ENCODE measurements around the gene SLC12A7. TPM values are rescaled to one million over a fixed set of nuclear protein-coding genes. Genes with fewer than 3 reads are reported as not detected.
"Not testable (repeated sequence)": the region's sequence is repeated elsewhere in the genome, so short reads cannot be mapped to it uniquely, and the experiment has no call there.

Gene SLC12A7
- total and polyA plus RNA-seq, 7 donors: 7.2 to 54.3 (median 16.8) TPM

DNA sequence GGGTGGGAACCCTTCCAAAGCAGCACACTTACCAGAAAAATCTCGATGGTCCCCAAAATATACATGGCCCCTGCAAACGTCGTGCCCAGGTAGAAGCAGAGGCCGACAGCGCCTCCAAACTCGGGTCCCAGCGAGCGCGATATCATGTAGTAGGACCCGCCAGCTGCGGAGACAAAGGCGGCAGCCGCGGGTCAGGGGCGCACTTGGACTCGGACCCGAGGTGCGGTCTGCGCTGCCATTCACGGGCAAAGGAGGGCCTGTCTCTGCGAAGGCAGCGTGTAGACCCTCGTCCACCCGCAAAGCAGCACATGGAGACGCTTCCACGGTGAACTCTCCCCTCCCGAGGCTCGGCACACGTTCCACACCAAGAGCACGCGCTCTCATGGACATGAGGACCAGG is 25.0 kb downstream of the SLC12A7 start:
- no peak for TF ChIP-seq POLR2AphosphoS5 (IDR thresholded peaks at IDR 0.05)
- no peak for TF ChIP-seq EP300 (IDR thresholded peaks at IDR 0.05)
- no peak for TF ChIP-seq POLR2A (IDR thresholded peaks at IDR 0.05)
- TF ChIP-seq, protein P1, sequence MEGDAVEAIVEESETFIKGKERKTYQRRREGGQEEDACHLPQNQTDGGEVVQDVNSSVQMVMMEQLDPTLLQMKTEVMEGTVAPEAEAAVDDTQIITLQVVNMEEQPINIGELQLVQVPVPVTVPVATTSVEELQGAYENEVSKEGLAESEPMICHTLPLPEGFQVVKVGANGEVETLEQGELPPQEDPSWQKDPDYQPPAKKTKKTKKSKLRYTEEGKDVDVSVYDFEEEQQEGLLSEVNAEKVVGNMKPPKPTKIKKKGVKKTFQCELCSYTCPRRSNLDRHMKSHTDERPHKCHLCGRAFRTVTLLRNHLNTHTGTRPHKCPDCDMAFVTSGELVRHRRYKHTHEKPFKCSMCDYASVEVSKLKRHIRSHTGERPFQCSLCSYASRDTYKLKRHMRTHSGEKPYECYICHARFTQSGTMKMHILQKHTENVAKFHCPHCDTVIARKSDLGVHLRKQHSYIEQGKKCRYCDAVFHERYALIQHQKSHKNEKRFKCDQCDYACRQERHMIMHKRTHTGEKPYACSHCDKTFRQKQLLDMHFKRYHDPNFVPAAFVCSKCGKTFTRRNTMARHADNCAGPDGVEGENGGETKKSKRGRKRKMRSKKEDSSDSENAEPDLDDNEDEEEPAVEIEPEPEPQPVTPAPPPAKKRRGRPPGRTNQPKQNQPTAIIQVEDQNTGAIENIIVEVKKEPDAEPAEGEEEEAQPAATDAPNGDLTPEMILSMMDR (IDR thresholded peaks at IDR 0.05): no peak
- no peaks in the 10 kb centered on the region for H3K9me3 ChIP-seq
- H3K27ac ChIP-seq: no peak overlapping the region
- WGBS, 2 donors: 95 to 96% methylated on average over 31 of the region's 31 CpGs
- no peak overlapping the region for H3K4me3 ChIP-seq
- DNase-seq: no peak
- intact Hi-C loops (cut with DNase I): no loop called here
- no peaks in the 10 kb centered on the region for H3K27me3 ChIP-seq
- H3K36me3 ChIP-seq: peaks cover 39 to 81% (median 50%) of the 10 kb centered on the region in 4 donors
- H3K4me1 ChIP-seq: no peaks in the 10 kb centered on the region

DNA sequence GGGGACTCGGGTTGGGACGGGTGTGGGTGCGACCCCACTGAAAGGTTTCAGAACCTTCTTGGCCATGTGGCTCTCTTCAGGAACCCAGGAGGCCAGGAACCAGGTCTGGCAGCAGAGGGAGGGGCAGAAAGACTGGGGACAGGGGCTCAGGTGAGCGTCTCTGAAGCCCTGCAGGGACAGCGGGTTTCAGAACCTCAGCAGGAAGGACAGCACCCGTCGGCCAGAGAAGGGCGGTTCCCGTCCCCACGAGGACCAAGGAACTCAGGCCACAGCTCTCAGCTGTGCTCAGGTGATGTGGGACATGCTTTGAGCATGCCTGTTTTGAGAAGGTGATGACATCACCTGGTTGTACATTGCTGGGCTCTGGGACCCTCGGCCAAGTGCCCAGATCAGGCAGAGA is 25.7 kb downstream of the SLC12A7 start:
- TF ChIP-seq POLR2AphosphoS5 (IDR thresholded peaks at IDR 0.05) (no peak), EP300 (IDR thresholded peaks at IDR 0.05) (no peak), POLR2A (IDR thresholded peaks at IDR 0.05) (no peak)
- TF ChIP-seq, protein P1 (IDR thresholded peaks at IDR 0.05): no peak
- DNase-seq: no peak
- intact Hi-C loops (cut with DNase I): no loop called here
- no peak overlapping the region for H3K27ac ChIP-seq
- WGBS, 2 donors: 88 to 91% methylated on average over 11 of the region's 11 CpGs
- H3K9me3 ChIP-seq: no peaks in the 10 kb centered on the region
- H3K4me1 ChIP-seq: no peaks in the 10 kb centered on the region
- H3K36me3 ChIP-seq: peaks cover 40 to 80% (median 50%) of the 10 kb centered on the region in 4 donors
- H3K4me3 ChIP-seq: no peak overlapping the region
- no peaks in the 10 kb centered on the region for H3K27me3 ChIP-seq

DNA sequence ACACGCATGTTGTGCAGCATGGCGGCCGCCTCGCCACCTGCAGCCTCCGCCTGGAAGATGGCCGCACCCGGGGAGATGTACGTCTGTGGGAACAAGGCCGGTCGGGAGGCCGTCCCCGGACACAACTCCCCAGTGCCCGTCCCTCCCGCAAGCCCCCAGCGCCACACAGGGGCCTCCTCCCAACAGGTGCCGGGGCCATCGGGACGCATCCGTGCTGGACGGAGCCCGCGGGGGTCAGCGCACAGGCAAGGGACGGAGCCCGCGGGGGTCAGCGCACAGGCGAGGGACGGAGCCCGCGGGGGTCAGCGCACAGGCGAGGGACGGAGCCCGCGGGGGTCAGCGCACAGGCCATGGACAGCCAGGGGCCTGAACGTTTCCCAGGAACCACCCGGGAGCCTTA is 26.5 kb downstream of the SLC12A7 start:
- H3K27me3 ChIP-seq: no peaks in the 10 kb centered on the region
- no peaks in the 10 kb centered on the region for H3K9me3 ChIP-seq
- H3K4me3 ChIP-seq: no peak overlapping the region
- H3K36me3 ChIP-seq: peaks cover 40 to 77% (median 47%) of the 10 kb centered on the region in 4 donors
- intact Hi-C loops (cut with DNase I): no loop called here
- H3K4me1 ChIP-seq: no peaks in the 10 kb centered on the region
- DNase-seq: no peak
- no peak overlapping the region for H3K27ac ChIP-seq
- TF ChIP-seq, protein P1 (IDR thresholded peaks at IDR 0.05): no peak
- TF ChIP-seq EP300 (IDR thresholded peaks at IDR 0.05) (no peak), POLR2AphosphoS5 (IDR thresholded peaks at IDR 0.05) (no peak), POLR2A (IDR thresholded peaks at IDR 0.05) (no peak)
- WGBS, 2 donors: 95 to 97% methylated on average over 39 of the region's 39 CpGs

DNA sequence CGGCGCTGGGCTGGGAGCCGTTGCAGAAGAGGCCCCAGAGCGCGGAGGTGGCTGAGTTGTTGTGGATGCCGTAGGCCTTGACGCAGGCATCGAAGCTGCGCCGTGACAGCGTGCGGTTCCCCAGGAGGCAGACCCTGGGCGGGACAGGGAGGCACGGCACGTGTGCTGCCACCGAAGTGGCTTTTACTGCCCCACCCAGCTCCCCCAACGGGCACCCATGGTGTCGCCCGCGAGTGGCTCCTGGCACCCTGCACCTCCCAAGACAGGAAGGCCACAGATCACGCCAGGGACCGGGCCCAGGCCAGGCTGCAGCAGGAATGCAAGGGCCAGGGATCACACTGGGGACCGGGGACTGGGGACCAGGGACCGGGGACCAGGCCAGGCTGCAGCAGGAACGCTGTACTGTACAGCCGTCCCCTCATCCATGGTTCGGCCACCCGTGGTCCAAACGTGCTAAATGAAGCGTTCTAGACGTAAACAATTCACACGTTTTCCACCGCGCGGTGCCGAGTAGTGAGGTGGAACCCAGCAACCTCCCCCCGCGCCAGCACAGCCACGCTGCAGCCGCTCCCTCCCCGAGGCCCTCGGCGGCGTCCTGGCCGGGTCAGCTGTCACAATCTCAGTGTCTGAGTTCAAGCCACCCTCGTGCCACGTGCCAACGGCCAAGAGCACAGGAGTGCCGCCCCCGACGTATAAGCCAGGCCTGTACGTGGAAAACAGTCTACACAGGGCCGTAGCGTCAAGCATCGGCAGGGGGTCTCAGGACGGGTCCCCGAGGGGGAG is 27.8 kb downstream of the SLC12A7 start:
- Histone ChIP-seq H3K4me1 (no peaks in the 10 kb centered on the region), H3K27ac (no peak overlapping the region), H3K36me3 (peaks cover 40 to 84% (median 51%) of the 10 kb centered on the region in 4 donors), H3K9me3 (no peaks in the 10 kb centered on the region), H3K4me3 (no peak overlapping the region), H3K27me3 (no peaks in the 10 kb centered on the region)
- no peak for TF ChIP-seq POLR2AphosphoS5 (IDR thresholded peaks at IDR 0.05)
- no peak for TF ChIP-seq EP300 (IDR thresholded peaks at IDR 0.05)
- TF ChIP-seq POLR2A (IDR thresholded peaks at IDR 0.05): no peak
- TF ChIP-seq, protein P1 (IDR thresholded peaks at IDR 0.05): no peak
- DNase-seq: no peak
- 93 to 94% methylated on average over 57 of the region's 57 CpGs for WGBS, 2 donors
- intact Hi-C loops (cut with DNase I): no loop called here

DNA sequence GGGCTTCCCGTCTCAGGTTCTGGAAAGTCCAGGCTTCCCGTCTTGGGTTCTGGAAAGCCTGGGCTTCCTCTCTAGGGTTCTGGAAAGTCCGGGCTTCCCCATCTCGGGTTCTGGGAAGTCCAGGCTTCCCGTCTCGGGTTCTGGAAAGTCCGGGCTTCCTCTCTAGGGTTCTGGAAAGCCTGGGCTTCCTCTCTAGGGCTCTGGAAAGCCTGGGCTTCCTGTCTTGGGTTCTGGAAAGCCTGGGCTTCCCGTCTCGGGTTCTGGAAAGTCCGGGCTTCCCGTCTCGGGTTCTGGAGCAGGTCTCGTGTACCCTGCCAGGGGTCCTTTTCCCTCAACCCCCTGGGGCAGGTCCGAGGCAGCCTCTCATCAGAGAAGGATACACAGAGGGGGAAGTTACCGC is 28.8 kb downstream of the SLC12A7 start:
- intact Hi-C loops (cut with DNase I); H3K4me3 ChIP-seq; DNase-seq; H3K4me1 ChIP-seq; H3K9me3 ChIP-seq; H3K27me3 ChIP-seq; H3K27ac ChIP-seq: not testable (repeated sequence)
- WGBS, 2 donors: 86 to 88% methylated on average over 15 of the region's 15 CpGs
- peaks cover 35 to 84% (median 58%) of the 10 kb centered on the region in 4 donors for H3K36me3 ChIP-seq

Data from sigmoid colon (tissue), 7 donors.